Superior temporal gyrus (tissue), 1 donor: Measurements from ENCODE around the gene NFIL3.
"Not testable (repeated sequence)": the region's sequence is repeated elsewhere in the genome, so short reads cannot be mapped to it uniquely, and the experiment has no call there.

Experiments used
- DNase-seq: peaks from one replicate; pipeline ENCODE4 v3.0.0-alpha.2; 2016; ENCODE audit errors: extremely low spot score

NFIL3 gene

GRCh38 chr9:91395553-91396471 is 27.8 kb downstream of the NFIL3 start:
- no peak for DNase-seq

- no peak for DNase-seq
Measured at GRCh38 chr9:91395106-91395552, 28.5 kb downstream of the NFIL3 start.

- DNase-seq: no peak
Measured at GRCh38 chr9:91393826-91394225, 29.8 kb downstream of the NFIL3 start.

GRCh38 chr9:91392435-91392834 is 31.2 kb downstream of the NFIL3 start:
- no peak for DNase-seq

- no peak for DNase-seq
Measured at GRCh38 chr9:91391818-91392217, 31.8 kb downstream of the NFIL3 start.

- DNase-seq: no peak
Measured at GRCh38 chr9:91391412-91391811, 32.2 kb downstream of the NFIL3 start.

GRCh38 chr9:91389686-91390085 is 33.9 kb downstream of the NFIL3 start:
- not testable (repeated sequence) for DNase-seq

- no peak for DNase-seq
Measured at GRCh38 chr9:91386765-91387164, 36.9 kb downstream of the NFIL3 start.

GRCh38 chr9:91384954-91385353 is 38.7 kb downstream of the NFIL3 start:
- no peak for DNase-seq

GRCh38 chr9:91383577-91383976 is 40.1 kb downstream of the NFIL3 start:
- DNase-seq: no peak

- no peak for DNase-seq
Measured at GRCh38 chr9:91382298-91382697, 41.3 kb downstream of the NFIL3 start.

- DNase-seq: no peak
Measured at GRCh38 chr9:91379426-91379825, 44.2 kb downstream of the NFIL3 start.

- no peak for DNase-seq
Measured at GRCh38 chr9:91378695-91379127, 44.9 kb downstream of the NFIL3 start.

- DNase-seq: not testable (repeated sequence)
Measured at GRCh38 chr9:91378054-91378453, 45.6 kb downstream of the NFIL3 start.

- DNase-seq: no peak
Measured at GRCh38 chr9:91376239-91376638, 47.4 kb downstream of the NFIL3 start.

GRCh38 chr9:91374939-91375338 is 48.7 kb downstream of the NFIL3 start:
- DNase-seq: no peak

- DNase-seq: peak; percentile 46
Measured at GRCh38 chr9:91371894-91372293, 51.7 kb downstream of the NFIL3 start.

- not testable (repeated sequence) for DNase-seq
Measured at GRCh38 chr9:91370006-91370405, 53.6 kb downstream of the NFIL3 start.

- no peak for DNase-seq
Measured at GRCh38 chr9:91364702-91365101, 58.9 kb downstream of the NFIL3 start.

GRCh38 chr9:91364005-91364404 is 59.6 kb downstream of the NFIL3 start:
- DNase-seq: no peak

- peak; percentile 88 for DNase-seq
Measured at GRCh38 chr9:91362051-91362611, 61.5 kb downstream of the NFIL3 start.

GRCh38 chr9:91361291-91362050 is 62.2 kb downstream of the NFIL3 start, which contains the start of gene AUH:
TSS of gene AUH (minus strand) at chr9:91361918. CDS start at chr9:91361889, 29 bp downstream.
- no peak for DNase-seq
